DMS 273 (cell line): Measurements from ENCODE around the gene HS3ST5.
"Not testable (repeated sequence)": the region's sequence is repeated elsewhere in the genome, so short reads cannot be mapped to it uniquely, and the experiment has no call there.

Experiments
- DNase-seq: peaks from one replicate; lab custom pipeline; 2025; ENCODE audit not compliant: unreplicated experiment; lab: John Stamatoyannopoulos, UW

HS3ST5 gene

GRCh38 chr6:114280239-114280982, 62.4 kb downstream of the HS3ST5 start:
- DNase-seq = no peak

- no peak for DNase-seq
These were observed 65.6 kb downstream of the HS3ST5 start for GRCh38 chr6:114277220-114277619.

- no peak for DNase-seq
These were observed 66.0 kb downstream of the HS3ST5 start for GRCh38 chr6:114276783-114277182.

DNA sequence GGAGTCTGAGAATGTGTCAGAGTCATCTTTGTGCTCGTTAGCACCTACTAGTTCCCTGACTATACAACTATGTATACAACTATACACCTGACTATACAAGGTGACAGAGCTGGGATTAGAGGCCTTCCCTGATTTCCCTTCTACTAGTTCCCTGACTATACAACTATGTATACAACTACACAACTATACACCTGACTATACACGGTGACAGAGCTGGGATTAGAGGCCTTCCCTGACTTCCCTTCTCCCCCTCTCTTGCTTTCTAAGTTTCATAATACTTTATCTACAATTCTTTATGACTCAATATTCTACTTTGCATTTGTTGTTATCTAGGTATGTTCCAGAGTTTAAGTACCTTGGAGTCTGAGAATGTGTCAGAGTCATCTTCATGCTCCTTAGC, 68.0 kb downstream of the HS3ST5 start:
- no peak for DNase-seq

DNA sequence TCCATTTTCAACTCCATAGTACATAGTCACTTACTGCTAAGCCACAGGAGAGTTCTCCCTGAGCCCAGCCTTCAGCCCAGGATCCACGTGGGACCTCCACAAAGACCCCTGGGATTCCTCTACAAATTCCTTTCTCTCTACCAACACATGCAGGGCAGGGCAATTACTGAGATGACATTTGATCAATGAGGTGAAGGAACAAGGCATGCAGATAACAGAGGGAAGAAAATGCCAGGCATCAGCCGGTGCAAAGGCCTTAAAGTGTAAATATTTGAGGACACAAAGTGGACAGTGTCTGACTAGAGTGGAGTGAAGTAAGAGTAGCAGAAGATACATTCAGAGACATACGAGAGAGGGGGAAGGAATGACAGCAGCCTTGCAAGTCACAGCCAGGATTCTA, 70.2 kb downstream of the HS3ST5 start:
- DNase-seq = no peak

- no peak for DNase-seq
These were observed 71.4 kb downstream of the HS3ST5 start for GRCh38 chr6:114271405-114271804.

- no peak for DNase-seq
These were observed 74.9 kb downstream of the HS3ST5 start for GRCh38 chr6:114267897-114268296.

GRCh38 chr6:114260810-114261209, 82.0 kb downstream of the HS3ST5 start:
- no peak for DNase-seq

GRCh38 chr6:114258376-114258775, 84.4 kb downstream of the HS3ST5 start:
- DNase-seq = no peak

- DNase-seq = no peak
These were observed 89.4 kb downstream of the HS3ST5 start for GRCh38 chr6:114253431-114253830.

GRCh38 chr6:114249522-114249921, 93.3 kb downstream of the HS3ST5 start:
- no peak for DNase-seq

- DNase-seq = no peak
These were observed 95.7 kb downstream of the HS3ST5 start for GRCh38 chr6:114247101-114247500.

DNA sequence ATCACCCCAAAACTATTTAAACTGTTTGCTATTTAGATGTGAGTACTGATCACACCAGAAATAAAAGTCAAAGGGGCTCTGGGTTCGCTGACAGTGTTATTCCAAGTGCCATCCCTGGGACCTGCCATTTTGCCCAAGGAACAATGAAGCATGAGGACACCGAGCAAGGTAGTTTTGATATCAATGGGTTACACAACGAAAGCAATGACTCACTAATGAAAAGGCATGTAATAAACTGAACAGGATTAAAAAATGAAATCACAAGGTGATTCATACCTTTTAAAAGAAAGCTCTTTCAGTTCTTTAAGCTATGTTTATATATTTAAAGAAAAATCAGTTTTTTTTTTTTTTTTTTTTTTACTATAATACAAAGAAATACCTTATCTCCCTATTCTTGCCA, 102.0 kb downstream of the HS3ST5 start:
- no peak for DNase-seq

GRCh38 chr6:114228675-114229074, 114.1 kb downstream of the HS3ST5 start:
- DNase-seq = no peak

GRCh38 chr6:114227944-114228468, 114.8 kb downstream of the HS3ST5 start:
- DNase-seq = no peak

DNA sequence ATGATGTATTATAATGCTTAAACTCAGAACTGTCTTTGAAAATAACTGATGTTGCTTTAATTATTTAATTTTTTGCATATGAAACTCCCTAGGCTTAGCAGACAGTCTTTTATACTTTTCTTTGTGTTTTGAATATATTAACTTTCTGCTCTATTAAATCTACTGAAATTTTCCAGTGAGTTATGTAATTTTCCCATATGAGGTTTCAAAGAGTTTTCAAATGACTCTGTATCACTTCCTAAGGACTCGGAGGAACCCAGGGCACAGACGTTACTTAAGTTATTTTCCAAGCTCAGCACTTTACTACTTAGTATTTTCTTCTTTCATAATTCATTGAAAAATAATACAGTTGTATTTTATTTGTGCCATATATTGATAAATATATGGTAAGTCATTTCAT, 122.6 kb downstream of the HS3ST5 start:
- no peak for DNase-seq

GRCh38 chr6:114218437-114219340, 124.1 kb downstream of the HS3ST5 start:
- peak; percentile 3 for DNase-seq

DNA sequence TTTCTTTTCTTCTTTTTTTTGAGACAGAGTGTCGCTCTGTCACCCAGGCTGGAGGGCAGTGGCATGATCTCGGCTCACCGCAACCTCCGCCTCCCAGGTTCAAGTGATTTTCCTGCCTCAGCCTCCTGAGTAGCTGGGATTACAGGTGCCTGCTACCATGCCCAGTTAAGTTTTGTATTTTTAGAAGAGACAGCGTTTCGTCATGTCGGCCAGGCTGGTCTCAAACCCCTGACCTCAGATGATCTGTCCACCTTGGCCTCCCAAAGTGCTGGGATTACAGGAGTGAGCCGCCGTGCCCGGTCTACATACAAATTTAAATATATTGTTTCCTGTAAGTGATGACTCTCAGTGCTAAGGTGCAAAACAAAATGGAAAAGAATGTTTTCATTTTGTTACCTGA, 124.8 kb downstream of the HS3ST5 start:
- DNase-seq = not testable (repeated sequence)

DNA sequence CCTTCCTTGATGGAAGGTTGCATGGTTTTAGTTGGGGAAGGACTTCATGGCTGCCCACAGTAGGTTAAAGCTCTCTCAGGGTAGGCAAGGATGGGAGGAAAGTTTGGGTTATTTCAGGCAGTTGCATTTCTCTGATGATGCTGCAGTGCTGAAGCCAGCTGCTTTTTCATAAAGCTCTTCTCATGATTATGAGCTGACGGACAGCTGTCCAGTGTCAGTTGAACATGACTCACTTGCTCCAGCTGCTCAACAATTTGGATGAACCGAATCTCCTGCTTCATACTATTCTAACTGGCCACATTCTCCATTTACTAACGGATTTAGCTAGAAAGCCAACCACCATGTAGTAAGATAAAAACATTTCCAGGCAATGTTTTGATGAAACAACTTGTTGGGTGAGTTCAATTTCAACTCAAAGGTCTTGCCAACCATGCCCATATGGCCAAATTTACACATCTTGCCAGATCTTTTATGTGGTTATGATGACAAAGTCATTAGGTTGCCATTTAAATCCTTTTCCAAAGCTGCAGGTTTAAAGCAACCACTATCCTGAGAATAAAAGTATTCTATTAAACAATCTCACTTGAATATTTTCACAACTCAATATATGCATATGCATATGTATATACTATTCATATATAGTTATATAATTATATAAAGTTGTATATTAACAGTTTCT, 125.9 kb downstream of the HS3ST5 start:
- DNase-seq = peak; percentile 86

GRCh38 chr6:114210467-114210866, 132.4 kb downstream of the HS3ST5 start:
- DNase-seq = no peak

- no peak for DNase-seq
These were observed 139.4 kb downstream of the HS3ST5 start for GRCh38 chr6:114203460-114203859.
